ENCODE data around the gene TSBP1. TPM values are rescaled to one million over a fixed set of nuclear protein-coding genes. Genes with fewer than 3 reads are reported as not detected.

The TSBP1 gene
- total and polyA plus RNA-seq, 2 of the 8 experiments (the other 6 are each of a cell fraction or from before 2014, with no cell fraction given), result not detected

- Histone ChIP-seq H3K56ac (replicated peaks; ENCODE audit: insufficient read length, low read depth, low read length) (no peak overlapping the region), H3K79me2 (ENCODE audit: control insufficient read depth in 1 of 2, insufficient read depth in 2 of 2, low read length in 2 of 2) (no peaks in the 10 kb centered on the region)
- POLR2A ChIA-PET (ENCODE audit: partially characterized antibody), result no interaction called here
Measured at GRCh38 chr6:32288426-32288825, 83.3 kb downstream of the TSBP1 start.

More at GRCh38 chr6:32288426-32288825, 83.3 kb downstream of the TSBP1 start:
- Histone ChIP-seq H3K4me2 (ENCODE audit: insufficient read depth in 1 of 2, low read depth in 2 of 2, low read length in 2 of 2) (no peak overlapping the region), H3K27ac (ENCODE audit: low read depth, low read length) (no peak overlapping the region), H2AFZ (ENCODE audit: low read length) (no peak overlapping the region), H3K23ac (ENCODE audit: insufficient read length) (no peak overlapping the region), H2BK15ac (ENCODE audit: low read length) (no peak overlapping the region), H3K27me3 (replicated peaks in 1 of 4; ENCODE audit: control insufficient read depth in 3 of 4, extremely low read depth in 1 of 4, insufficient read depth in 3 of 4, low read length in 3 of 4) (no peaks in the 10 kb centered on the region), H4K8ac (ENCODE audit: extremely low read depth, insufficient read depth, low read length) (no peak overlapping the region), H3K18ac (ENCODE audit: extremely low read depth, low read length) (no peak overlapping the region), H3K9ac (replicated peaks in 1 of 4; ENCODE audit: extremely low read depth in 1 of 4, low read depth in 3 of 4, low read length in 3 of 4) (no peak overlapping the region), H2BK20ac (ENCODE audit: low read length) (no peak overlapping the region), H2BK12ac (ENCODE audit: low read depth, low read length) (no peak overlapping the region), H2BK5ac (ENCODE audit: low read depth, low read length) (no peak overlapping the region), H3K4me1 (replicated peaks in 1 of 4; ENCODE audit: control insufficient read depth in 3 of 4, insufficient read depth in 4 of 4, low read length in 3 of 4) (no peaks in the 10 kb centered on the region), H3K79me1 (ENCODE audit: low read depth, low read length) (no peaks in the 10 kb centered on the region), H2BK120ac (replicated peaks; ENCODE audit: low read depth, low read length) (no peak overlapping the region), H4K20me1 (replicated peaks in 1 of 2; ENCODE audit: control insufficient read depth in 1 of 2, insufficient read depth in 2 of 2, low read length in 2 of 2) (no peaks in the 10 kb centered on the region), H3K23me2 (ENCODE audit: low read depth, low read length) (no peaks in the 10 kb centered on the region), H3K4ac (replicated peaks; ENCODE audit: insufficient read length, low read depth, low read length) (no peak overlapping the region), H3K14ac (ENCODE audit: insufficient read length) (no peak overlapping the region), H3K4me3 (ENCODE audit: extremely low read depth in 1 of 4, insufficient read depth in 2 of 4, low read depth in 3 of 4, low read length in 4 of 4) (no peak overlapping the region), H3K36me3 (ENCODE audit: control insufficient read depth in 2 of 4, insufficient read depth in 4 of 4, low read length in 3 of 4) (no peaks in the 10 kb centered on the region), H2AK5ac (ENCODE audit: low read depth, low read length) (no peak overlapping the region), H3K9me3 (ENCODE audit: insufficient read depth in 2 of 2, low read depth in 1 of 2, low read length in 1 of 2) (no peaks in the 10 kb centered on the region), H4K91ac (replicated peaks; ENCODE audit: insufficient read length, low read length) (no peak overlapping the region), H4K5ac (ENCODE audit: insufficient read length, low read depth, low read length) (no peak overlapping the region)
- DNase-seq (ENCODE audit: low read depth in 1 of 2, low spot score in 2 of 2) (no peak), FAIRE-seq (no peak)
- CTCF ChIA-PET (ENCODE audit: partially characterized antibody), result no interaction called here
- WGBS, 2 experiments (ENCODE audit: extremely low coverage in 1 of 2, insufficient coverage in 1 of 2, insufficient read length in 1 of 2, insufficient replicate concordance in 2 of 2, low coverage in 1 of 2, low lambda C conversion rate in 2 of 2, missing lambda C conversion rate in 1 of 2), result 90% methylated on average over 2 of the region's 2 CpGs; no CpG with 5 or more reads in 1 of the 2 experiments
- no peak for TF ChIP-seq POLR2AphosphoS5 (IDR thresholded peaks at IDR 0.05; ENCODE audit: low read depth, low read length)
- no peak for TF ChIP-seq JUND (IDR thresholded peaks at IDR 0.05; ENCODE audit: low read length)
- no peak for TF ChIP-seq CHD1 (IDR thresholded peaks at IDR 0.05; ENCODE audit: low read depth, low read length)
- no peak for TF ChIP-seq CBX5 (IDR thresholded peaks at IDR 0.05; ENCODE audit: low read depth, low read length)
- TF ChIP-seq ASH2L (IDR thresholded peaks at IDR 0.05; ENCODE audit: low read length), result no peak
- no peak for TF ChIP-seq SRF (IDR thresholded peaks at IDR 0.05; ENCODE audit: low read depth, low read length)
- no peak for TF ChIP-seq USF2 (IDR thresholded peaks at IDR 0.05; ENCODE audit: low read length)
- TF ChIP-seq SP1 (IDR thresholded peaks at IDR 0.05; ENCODE audit: low read depth, low read length), result no peak
- no peak for TF ChIP-seq EP300 (IDR thresholded peaks at IDR 0.05; ENCODE audit: borderline replicate concordance in 1 of 2, low read depth in 2 of 2, low read length in 2 of 2)
- no peak for TF ChIP-seq POU5F1 (IDR thresholded peaks at IDR 0.05; ENCODE audit: low read depth, low read length)
- no peak for TF ChIP-seq EGR1 (IDR thresholded peaks at IDR 0.05; ENCODE audit: borderline replicate concordance, low read depth, low read length)
- TF ChIP-seq CREB1 (IDR thresholded peaks at IDR 0.05), result no peak
